GM18505 (cell line): Measurements from ENCODE around the gene SLC25A29.

ENCODE experiments used
- ATAC-seq: cut with Tn5 transposase; IDR thresholded peaks from one replicate; pipeline ENCODE4 v1.9.1; 2021; ENCODE audit not compliant: unreplicated experiment
- POLR2A ChIP-seq: IDR thresholded peaks from 4 replicates; pipeline ENCODE4 v1.6.1; 2011; ENCODE audit warnings: borderline replicate concordance; ENCODE audit not compliant: insufficient read depth, insufficient read length; ENCODE audit errors: extremely low read depth

Gene SLC25A29

GRCh38 chr14:100339766-100340422, 33.6 kb upstream of the SLC25A29 start:
- no peak for ATAC-seq
- no peak for TF ChIP-seq POLR2A

- peak; percentile 38 for ATAC-seq
Observed at GRCh38 chr14:100336618-100337530, 30.6 kb upstream of the SLC25A29 start.

GRCh38 chr14:100334904-100335303, 28.7 kb upstream of the SLC25A29 start:
- TF ChIP-seq POLR2A: no peak
- ATAC-seq: no peak

More at GRCh38 chr14:100336618-100337530, 30.6 kb upstream of the SLC25A29 start:
- no peak for TF ChIP-seq POLR2A

- ATAC-seq: no peak
Observed at GRCh38 chr14:100333827-100334226, 27.6 kb upstream of the SLC25A29 start.

GRCh38 chr14:100333311-100333710, 27.1 kb upstream of the SLC25A29 start:
- no peak for TF ChIP-seq POLR2A
- no peak for ATAC-seq

More at GRCh38 chr14:100333827-100334226, 27.6 kb upstream of the SLC25A29 start:
- no peak for TF ChIP-seq POLR2A

- ATAC-seq: peak; percentile 54
- peak; percentile 19 for TF ChIP-seq POLR2A
Observed at GRCh38 chr14:100332797-100333196, 26.6 kb upstream of the SLC25A29 start.

GRCh38 chr14:100332071-100332639, 25.9 kb upstream of the SLC25A29 start:
- TF ChIP-seq POLR2A: peak; percentile 6
- ATAC-seq: no peak

- TF ChIP-seq POLR2A: no peak
- no peak for ATAC-seq
Observed at GRCh38 chr14:100330388-100330931, 24.2 kb upstream of the SLC25A29 start.

GRCh38 chr14:100330007-100330344, 23.7 kb upstream of the SLC25A29 start:
- ATAC-seq: no peak

GRCh38 chr14:100329233-100330006, 23.2 kb upstream of the SLC25A29 start:
- no peak for TF ChIP-seq POLR2A
- no peak for ATAC-seq

More at GRCh38 chr14:100330007-100330344, 23.7 kb upstream of the SLC25A29 start:
- no peak for TF ChIP-seq POLR2A

- ATAC-seq: no peak
- TF ChIP-seq POLR2A: no peak
Observed at GRCh38 chr14:100328495-100329163, 22.4 kb upstream of the SLC25A29 start.

- ATAC-seq: no peak
- no peak for TF ChIP-seq POLR2A
Observed at GRCh38 chr14:100327128-100327527, 20.9 kb upstream of the SLC25A29 start.
